ENCODE results near the gene MLLT3.

MLLT3 gene

DNA sequence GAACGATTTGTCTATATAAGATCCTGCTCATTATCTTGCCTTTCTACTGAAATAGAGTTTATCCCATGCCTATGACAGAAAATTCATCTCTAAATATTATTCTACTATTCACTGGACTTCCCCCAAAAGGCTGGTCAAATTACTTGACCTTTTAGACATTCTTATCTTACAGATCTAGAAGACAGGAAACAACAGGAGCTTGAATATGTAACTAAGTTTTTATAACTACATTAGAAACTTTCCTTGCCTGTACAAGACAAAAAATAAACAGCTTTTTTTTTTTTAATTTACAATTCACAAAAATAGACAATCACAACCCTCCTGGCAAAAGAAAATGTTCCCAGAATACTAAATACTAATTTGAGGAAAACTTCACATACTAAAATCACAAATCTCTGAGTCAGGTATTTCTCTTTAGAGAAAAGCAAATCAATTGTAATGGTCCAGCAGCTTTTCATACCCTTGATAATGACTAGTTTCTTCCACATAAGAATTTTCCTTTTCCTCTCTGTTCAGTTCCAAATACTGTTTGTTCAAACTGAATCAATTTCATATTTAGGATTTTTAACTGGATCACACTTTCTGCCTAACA lies 68.6 kb downstream of the MLLT3 start:
- DNase-seq: no peak

DNA sequence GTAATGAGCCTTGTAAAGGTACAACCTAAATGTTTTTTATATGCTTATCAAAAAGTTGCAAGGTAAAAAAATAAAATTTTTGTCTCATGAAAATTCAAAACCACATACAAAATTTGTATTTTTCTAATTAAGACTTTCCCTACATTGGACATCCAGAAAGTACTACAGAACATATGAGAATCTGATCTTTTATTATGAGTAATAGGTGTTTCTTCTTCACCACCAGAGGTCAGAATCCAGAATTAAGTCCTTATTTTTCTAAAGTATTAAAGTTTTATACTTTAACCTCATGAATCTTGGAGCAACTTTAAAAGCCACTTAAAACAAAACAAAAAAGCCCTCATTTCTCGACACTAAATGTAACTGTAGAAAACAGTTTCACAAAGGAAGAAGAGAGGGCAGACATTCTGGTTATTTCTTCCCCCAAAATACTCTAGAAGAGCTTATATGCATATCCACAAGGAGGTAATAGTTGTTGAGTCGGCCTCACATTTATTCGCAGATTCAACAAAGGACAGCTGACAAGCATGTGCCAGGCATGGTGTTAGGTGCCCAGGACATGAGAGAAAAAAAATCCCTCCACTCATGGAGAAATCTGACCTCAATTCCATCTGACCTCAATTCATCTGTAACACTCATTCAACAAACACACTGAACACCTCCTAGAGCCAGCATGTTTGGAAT lies 69.3 kb downstream of the MLLT3 start:
- DNase-seq: peak; percentile 38

GRCh38 chr9:20551835-20552234 lies 70.5 kb downstream of the MLLT3 start:
- DNase-seq: no peak

DNA sequence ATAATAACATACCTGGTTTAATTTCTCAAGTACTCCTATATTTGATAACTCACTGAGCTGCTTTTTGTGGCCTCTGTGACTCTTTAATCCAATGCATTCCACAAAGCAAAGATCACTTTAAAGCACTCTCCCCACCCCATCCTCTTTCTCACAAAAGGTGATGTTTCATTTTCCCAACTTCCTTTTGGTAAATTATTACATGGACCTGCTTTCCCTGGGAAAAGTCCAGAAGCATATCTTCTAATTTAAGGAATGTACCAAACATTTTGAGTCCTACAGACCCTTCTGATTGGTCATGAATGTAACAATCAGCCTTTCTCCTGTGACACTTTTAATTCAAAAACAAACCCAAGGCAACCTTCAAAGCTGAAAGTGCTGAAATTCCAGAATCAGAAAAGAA lies 71.1 kb downstream of the MLLT3 start:
- DNase-seq: no peak

DNA sequence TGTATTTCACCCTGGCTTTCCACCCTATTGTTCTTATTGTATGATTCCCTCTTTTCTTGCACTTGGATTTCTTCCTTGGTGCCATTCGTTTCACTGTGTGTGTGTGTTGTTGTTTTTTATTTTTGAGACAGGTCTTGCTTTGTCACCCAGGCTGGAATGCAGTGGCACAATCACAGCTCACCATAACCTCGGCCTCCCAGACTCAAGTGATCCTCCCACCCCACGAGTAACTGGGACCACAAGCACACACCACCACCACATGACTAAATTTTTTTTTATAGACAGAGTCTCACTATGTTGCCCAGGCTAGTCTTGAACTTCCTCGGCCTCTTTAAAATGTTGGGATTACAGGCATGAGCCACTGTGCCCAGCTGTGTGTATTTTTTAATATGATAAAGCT lies 72.0 kb downstream of the MLLT3 start:
- DNase-seq: no peak

DNA sequence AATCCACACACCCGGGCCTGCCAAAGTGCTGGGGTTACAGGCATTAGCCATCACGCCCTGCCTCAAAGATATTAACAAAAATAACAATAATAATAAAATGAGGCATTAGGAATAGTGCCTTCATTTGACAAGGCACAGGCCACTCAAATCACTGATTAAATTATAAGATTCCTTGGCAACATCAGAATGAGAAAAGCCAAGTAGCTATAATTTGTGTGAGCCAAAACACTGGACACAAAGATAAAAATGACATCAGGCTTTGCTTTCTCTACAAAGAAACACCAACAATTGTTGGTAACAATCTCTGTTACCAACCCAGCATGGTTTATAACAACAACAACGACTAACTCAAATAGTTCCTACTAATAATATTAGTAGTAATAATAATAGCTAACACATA lies 73.2 kb downstream of the MLLT3 start:
- DNase-seq: no peak

- peak; percentile 33 for DNase-seq
Measured at GRCh38 chr9:20545023-20545622, 77.2 kb downstream of the MLLT3 start.

DNA sequence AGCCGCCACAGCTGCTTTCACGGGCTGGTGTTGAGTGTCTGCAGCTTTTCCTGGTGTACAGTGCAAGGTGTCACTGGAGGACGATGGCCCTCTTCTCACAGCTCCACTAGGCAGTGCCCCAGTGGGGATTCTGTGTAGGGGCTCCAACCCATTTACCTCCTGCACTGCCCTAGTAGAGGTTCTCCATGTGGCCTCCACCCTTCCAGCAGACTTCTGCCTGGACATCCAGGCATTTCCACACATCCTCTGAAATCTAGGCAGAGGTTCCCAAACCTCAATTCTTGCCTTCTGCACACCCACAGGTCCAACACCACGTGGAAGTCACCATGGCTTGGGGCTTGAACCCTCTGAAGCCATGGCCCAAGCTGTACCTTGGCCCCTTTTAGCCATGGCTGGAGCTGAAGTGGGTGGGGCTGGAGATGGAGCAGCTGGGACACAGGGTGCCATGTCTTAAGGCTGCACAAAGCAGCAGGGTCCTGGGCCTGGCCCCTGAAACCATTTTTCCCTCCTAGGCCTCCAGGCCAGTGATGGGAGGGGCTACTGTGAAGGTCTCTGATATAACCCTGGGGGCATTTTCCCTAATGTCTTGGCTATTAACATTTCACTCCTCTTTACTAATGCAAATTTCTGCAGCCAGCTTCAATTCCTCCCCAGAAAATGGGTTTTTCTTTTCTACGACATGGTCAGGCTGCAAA lies 82.0 kb downstream of the MLLT3 start:
- DNase-seq: no peak

DNA sequence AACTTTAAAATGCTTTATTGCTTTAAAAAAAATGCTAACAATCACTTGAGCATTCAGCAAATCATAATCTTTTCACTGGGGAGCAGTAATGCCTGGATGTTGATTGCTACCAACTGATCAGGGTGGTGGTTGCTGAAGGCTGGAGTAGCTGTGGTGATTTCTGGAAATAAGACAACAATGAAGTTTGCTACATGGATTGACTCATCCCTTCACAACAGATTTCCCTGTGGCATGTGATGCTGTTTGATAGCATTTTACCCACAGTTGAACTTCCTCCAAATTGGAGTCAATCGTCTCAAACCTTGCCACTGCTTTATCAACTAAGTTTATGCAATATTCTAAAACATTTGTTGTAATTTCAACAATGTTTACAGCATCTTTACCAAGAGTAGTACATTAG lies 83.3 kb downstream of the MLLT3 start:
- no peak for DNase-seq

GRCh38 chr9:20538092-20538491 lies 84.2 kb downstream of the MLLT3 start:
- DNase-seq: no peak

DNA sequence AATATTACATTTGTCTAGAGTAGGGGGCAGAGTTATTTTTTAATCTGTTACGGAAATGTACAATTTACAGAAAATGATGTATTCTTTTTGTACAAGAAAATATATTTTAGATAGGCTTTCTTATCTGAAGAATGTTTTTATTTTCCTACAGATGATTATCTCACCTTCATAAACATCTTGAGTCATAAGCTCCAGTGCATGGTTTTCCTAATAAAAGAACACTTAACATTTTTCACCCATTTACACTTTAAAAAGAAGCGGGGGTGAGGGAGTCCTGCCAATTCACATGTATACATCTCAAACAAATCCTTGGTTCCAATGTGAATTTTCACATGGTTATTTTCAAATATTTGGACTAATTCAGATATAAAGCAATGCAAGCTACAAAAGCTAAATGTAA lies 85.0 kb downstream of the MLLT3 start:
- no peak for DNase-seq

GRCh38 chr9:20532584-20532983 lies 89.7 kb downstream of the MLLT3 start:
- peak; percentile 47 for DNase-seq

DNA sequence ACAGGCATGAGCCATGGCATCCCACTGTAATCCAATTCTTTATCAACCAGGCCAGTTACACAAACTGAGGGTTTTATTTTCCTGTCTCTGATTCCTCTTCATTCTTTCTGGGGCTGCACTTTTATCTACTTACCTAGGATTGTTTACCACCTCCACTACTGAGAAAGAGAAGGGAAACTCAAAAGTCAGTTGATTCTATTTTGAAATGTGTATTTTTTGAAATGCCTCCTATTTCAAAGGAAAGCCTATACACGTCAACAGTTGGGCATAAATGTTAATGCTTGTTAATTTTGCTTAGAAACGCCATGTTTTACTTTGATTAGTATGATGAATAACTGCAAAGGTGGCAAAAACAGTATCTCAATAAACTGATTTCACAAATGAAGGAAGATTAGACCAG lies 92.5 kb downstream of the MLLT3 start:
- DNase-seq: no peak

- DNase-seq: no peak
Measured at GRCh38 chr9:20528253-20528652, 94.0 kb downstream of the MLLT3 start.

- DNase-seq: no peak
Measured at GRCh38 chr9:20526500-20527319, 95.6 kb downstream of the MLLT3 start.

GRCh38 chr9:20524776-20525175 lies 97.5 kb downstream of the MLLT3 start:
- peak; percentile 66 for DNase-seq

GRCh38 chr9:20518737-20519136 lies 103.6 kb downstream of the MLLT3 start:
- DNase-seq: no peak

- DNase-seq: no peak
Measured at GRCh38 chr9:20513126-20513913, 109.0 kb downstream of the MLLT3 start.

DNA sequence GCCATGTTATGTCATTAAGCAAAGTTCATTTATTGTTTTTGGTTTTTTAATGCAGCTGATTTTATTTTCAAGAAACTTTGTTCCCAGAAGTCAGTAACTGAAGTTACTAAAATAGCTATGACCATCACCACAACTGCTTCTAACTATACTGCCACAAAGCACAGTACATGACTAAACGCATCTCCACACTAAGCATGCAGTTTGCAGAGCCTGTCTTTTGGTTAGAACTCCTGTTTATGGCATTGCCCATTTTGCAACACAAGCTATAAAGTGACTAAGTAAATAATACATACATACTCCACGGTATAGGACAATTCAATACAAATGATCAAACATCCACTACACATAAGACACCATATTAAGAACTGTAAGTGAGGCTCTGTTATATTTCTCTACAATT lies 109.7 kb downstream of the MLLT3 start:
- no peak for DNase-seq

GRCh38 chr9:20512106-20512505 lies 110.2 kb downstream of the MLLT3 start:
- peak; percentile 35 for DNase-seq

- peak; percentile 18 for DNase-seq
Measured at GRCh38 chr9:20511686-20512085, 110.6 kb downstream of the MLLT3 start.

GRCh38 chr9:20509466-20509865 lies 112.8 kb downstream of the MLLT3 start:
- no peak for DNase-seq

All from NCI-H69 (cell line).